GM18520 (cell line): ENCODE results near the gene DDAH2.

ENCODE experiments used
- ATAC-seq: cut with Tn5 transposase; IDR thresholded peaks from one replicate; pipeline ENCODE4 v1.9.1; 2021; ENCODE audit not compliant: unreplicated experiment

The DDAH2 gene

DNA sequence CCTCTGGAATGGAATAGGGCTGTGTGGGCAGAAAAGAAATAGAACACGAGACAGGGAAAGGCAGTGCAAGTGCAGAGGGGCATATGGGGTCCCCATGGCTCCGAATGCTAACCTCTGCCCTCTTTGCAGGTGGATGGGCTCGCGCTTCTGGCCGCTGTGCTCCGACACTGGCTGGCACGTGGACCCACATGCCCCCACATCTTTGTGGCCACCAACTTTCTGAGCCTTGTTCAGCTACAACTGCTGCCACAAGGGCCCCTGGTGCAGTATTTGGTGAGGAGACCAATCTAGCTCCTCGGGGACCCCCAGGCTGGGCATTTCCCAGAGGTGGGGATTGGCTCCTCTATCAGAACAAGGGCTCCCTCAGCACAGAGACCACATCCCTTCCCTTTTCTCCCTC is 32.2 kb upstream of the DDAH2 start:
- no peak for ATAC-seq

DNA sequence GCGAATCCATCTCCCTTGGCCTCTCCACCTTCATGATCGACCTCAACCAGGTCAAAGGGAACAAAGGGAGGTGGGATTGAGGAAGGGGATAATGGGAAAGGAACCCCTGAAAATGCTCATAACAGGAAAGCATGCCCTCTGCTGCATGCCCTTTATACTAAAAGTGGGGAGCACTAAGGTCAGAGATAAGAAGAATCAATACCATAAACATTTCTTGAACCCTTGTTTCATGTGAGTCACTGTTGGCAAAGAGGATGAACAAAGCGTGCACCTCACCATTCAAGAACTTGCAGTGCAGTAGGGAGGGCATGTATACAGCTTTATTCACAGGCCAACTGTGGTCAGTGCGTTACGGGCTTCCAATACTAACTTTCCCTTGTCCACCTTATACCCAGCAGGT is 31.7 kb upstream of the DDAH2 start:
- no peak for ATAC-seq

DNA sequence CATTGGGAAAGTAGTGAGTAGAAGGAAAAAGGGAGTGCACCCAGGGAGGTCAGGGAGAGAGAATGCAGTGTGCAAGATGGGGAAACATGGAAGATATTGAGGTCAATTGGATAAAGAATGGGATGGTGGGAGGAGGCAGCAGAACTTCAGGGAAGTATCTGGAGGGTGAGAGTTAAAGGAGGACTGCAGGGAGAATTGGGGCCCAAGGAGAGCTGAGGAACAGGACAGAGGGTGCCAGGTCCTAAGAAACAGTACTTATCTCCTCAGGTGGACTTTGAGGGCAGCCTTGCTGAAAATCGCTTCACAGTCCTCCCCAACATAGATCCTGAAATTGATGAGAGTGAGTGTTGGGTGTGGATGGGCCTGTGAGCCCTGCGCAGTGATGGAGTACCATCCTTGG is 29.2 kb upstream of the DDAH2 start:
- no peak for ATAC-seq

DNA sequence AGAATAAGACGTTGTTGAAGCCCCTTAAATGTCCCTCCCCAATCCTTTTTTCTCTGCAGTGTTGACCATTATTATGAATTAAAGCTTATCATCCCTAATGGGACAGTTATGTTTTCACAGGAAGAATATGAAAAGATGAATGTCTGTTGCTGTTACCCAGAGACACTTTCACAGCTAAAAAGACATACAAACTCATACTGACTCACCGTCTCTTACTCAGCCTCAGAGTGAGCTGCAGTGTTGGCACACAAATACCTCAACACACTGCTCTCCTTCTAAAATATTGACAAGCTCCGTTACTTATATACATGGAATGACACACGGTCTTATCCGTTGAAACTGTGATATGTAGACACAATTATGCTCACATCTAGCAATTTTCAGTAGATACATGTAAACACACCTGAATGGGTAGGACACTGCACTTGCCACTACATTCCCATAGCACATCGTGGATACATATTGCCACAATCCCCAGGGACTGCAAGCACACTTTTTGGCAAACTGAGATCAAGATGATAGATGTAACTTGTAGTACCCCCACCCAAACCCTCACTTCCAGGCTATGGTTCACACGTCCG is 23.7 kb upstream of the DDAH2 start:
- ATAC-seq: no peak

DNA sequence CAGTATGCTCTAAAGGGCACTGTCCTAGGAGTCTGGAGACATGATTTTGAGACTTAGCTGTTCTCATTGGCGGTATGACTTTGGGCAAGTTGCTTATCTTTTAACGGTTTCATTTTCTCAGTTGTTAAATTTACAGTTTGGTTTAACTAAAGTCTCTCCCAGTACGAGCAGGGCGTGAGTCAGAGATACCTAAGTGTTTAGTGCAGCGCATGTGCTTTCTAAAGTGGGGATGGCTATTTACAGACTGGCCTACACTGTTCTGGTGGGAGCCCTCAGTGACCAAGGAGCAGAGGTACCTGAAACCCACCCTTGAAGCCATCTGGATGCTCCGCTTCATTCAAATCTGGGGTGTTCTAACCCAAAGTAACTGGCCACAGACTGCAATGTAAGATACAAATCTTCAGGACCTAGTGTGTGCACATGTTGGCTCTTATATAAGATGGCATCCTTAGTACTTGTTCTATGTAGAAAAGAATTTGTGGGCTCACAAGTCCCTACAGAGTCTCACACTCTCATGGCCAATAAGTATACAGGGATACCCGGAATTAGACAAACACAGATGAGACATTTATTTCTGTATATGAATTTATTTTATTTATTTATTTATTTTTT is 21.4 kb upstream of the DDAH2 start:
- no peak for ATAC-seq

DNA sequence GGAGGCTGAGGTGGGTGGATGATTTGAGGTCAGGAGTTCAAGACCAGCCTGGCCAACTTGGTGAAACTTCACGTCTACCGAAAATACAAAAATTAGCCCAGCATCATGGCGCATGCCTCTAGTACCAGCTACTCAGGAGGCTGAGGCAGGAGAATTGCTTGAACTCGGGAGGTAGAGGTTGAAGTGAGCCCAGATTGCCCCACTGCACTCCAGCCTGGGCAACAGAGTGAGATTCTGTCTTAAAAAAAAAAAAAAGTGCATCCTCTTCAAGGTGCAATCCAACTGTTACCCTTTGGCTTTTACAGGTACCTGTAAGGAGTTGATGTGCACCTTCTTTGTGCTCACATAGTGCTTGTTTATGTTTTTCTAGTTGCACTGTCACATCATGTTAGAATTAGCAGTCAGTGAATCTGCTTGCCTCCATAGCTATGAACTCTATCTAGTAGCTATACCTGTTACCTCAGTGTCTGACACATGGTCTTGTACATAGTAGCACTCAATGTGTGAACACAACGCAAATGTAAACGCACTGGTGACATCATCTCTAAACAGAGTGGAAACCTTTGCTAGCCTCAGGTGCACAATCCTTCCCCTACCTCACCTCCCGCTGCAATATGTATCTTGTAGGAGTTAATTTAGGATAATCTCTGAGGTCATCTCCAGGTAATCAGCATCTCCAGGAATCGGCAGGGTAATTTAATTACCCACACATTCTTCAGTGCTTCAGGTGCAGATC is 20.4 kb upstream of the DDAH2 start:
- no peak for ATAC-seq

DNA sequence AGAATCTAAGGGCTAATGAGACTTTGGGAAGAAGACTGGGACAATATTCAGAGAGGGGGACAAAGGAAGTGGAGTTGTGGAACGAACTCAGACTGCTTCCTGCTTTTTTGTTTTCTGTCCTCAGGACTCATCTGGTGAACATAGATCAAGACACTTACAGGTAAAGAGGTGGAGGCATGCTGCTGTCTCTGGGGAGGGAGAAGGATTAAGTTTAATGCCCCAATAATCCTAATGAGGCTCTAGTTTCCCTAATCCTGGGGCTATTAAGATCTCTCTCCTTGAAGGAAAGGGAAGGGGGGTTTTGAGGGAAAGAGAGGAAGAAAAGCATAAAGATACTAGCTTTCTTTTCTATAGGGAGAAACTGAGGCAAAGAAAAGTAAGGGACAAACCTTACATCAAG is 15.3 kb upstream of the DDAH2 start:
- ATAC-seq: no peak

DNA sequence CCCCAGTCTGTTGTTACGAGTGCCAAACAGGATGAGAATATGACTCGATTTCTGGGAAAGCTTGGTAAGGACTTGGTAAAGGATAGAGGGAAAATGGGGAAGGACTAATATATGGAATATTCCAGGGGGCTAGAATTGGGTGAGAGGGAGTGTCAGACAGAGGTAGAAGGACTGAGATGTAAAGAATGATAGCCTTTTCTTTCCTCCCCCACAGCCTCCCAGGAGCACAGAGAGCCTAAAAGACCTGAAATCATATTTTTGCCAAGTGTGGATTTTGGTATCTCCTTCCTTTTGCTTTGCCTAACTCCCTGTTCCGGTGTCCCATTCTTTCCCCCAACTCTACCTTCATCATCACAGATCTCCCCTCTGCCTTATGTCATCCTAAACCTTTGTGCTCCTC is 13.8 kb upstream of the DDAH2 start:
- no peak for ATAC-seq

DNA sequence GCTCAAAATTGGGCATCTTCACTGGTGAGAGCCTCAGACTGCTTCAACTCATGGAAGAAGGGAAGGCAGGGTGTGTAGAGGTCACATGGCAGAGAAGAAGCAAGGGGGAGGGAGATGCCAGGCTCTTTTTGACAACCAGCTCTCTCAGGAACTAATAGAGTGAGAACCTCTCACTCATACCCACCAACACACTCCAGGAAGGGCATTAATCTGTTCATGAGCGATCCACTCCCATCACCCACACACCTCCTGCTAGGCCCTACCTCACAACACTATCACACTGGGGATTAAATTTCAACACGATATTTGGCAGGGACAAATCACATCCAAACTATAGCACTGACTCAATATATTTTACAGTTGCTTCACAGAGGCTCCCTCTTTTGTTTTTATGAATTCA is 12.7 kb upstream of the DDAH2 start:
- ATAC-seq: no peak

DNA sequence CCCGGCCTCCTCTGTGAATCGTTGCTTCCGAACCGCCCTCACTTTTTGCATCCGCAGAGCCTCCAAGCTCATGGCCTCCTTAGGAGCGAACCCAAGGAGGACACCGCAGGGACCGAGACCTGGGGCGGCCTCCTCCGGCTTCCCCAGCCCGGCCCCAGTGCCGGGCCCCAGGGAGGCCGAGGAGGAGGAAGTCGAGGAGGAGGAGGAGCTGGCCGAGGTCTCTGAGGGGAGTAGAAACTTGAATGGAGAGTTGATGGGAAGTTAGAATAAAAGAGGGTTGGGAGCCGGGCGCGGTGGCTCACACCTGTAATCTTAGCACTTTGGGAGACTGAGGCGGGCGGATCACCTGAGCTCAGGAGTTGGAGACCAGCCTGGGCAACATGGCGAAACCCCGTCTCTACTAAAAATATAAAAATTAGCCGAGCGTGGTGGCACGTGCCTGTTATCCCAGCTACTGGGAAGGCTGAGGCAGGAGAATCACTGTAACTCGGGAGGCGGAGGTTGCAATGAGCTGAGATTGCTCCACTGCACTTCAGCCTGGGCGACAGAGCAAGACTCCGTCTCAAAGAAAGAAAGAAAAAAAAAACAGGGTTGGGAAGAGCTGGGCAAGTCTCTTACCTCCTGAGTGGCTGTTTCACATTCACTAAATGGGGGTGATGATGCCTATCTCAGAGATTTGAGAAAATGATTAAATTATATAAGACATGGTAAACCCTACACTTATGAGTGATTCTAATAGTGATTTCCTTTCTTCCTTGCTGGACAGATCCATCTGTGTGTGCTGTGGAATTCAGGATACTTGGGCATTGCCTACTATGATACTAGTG is 11.5 kb upstream of the DDAH2 start:
- ATAC-seq: no peak

DNA sequence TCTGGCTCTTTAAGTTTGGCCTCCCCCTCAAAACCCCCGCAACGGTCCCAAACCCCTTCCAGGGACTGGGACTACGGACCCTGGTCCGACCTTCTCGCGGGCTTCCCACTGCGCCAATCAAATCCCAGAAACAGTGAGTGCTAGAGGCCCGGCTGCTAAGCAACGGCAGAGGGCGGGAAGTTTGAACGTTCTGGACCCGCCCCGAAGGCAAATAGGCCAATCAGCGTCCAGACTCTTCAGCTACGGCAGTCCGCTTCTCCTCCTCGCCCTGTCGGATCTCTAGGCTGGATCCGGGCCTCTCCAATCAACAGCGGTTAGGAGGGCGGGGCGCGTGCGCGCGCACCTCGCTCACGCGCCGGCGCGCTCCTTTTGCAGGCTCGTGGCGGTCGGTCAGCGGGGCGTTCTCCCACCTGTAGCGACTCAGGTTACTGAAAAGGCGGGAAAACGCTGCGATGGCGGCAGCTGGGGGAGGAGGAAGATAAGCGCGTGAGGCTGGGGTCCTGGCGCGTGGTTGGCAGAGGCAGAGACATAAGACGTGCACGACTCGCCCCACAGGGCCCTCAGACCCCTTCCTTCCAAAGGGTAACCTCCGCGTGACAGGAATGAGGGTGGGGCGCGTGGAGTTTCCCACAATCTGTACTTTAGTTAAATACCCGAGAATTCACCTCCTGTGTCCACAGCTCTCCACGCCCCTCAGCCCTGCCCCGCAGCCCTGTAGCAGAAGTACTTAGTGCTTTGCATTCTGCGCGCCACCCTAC is 10.7 kb upstream of the DDAH2 start, which contains the start of gene MSH5:
MSH5 (plus strand) TSS at position 367 of the 758 bp plus-strand sequence. CDS start 462 bp downstream, outside the sequence.
- ATAC-seq: peak; percentile 78

DNA sequence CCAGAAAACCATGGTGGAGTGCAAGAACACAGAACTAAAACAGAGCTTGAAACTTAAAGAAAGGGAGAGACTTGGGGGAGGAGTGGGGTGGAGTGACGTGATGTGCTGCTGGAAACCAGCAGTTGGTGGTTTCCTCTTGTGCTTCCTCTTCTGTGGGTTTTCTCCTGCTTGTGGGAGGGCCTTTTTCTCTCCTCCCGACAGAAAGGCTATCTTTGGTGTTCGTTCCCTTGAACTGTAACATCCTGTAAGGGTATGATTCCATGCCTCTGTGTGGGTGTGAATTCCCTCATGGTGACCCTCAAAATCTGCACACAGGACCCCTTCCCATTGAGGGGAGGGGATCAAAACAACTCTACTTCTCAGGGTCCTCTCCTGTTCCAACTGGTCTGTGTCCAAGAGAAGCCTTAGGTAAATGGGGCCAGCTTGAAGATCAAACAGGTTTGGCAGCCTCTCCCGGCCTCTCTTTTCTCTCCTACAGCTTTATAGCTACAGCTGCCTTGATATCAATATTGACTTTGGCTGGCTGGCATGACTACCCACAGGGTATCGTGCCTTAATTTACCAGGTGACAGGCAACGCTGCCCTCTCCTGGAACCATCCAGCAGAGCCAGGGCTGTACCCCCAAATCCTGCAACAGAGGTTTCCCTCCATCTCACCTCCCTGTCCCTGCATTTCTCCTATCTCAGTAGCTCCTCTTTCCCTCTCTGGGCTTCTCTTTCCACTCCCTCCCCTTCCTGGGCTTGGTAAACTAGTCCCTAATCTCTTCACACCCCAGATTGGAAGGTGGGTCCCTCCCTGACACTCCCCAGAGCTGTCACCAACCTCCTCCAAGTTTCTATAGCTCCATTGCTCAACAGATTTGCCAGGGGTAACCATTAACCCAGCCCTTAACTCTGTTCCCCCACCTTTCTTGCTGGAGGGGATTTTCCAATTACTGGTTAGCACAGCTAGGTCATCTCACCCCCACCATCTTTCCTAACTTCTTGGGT is 9.2 kb upstream of the DDAH2 start:
- no peak for ATAC-seq

DNA sequence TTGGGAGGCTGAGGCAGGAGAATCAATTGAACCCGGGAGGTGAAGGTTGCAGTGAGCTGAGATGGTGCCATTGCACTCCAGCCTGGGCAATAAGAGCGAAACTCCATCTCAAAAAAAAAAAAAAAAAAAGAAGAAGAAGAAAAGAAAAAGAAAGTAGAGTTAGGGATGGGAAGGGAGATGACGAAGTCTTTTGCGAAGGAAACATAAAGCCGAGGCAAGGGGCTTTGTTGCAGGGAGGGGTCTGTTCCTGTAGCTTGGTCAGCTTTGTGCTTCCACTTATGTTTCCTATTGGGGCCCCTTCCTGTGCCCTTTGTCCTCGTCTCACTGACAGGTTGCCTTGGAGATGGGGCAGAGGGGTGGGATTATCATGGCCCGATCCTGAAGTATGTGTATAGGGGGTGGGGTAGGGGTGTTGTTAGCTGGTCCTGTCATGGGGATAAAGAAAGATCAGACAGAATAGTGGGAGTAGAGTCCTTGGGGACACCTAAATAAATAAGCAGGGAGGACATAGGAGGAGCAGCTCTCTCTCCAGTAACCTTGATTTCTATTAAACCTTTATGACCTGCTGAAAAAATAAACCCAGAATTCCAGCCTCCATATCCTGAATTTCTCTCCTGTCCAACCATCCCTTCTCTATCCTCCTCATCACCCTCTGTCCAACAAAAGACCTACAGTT is 8.4 kb upstream of the DDAH2 start:
- no peak for ATAC-seq

DNA sequence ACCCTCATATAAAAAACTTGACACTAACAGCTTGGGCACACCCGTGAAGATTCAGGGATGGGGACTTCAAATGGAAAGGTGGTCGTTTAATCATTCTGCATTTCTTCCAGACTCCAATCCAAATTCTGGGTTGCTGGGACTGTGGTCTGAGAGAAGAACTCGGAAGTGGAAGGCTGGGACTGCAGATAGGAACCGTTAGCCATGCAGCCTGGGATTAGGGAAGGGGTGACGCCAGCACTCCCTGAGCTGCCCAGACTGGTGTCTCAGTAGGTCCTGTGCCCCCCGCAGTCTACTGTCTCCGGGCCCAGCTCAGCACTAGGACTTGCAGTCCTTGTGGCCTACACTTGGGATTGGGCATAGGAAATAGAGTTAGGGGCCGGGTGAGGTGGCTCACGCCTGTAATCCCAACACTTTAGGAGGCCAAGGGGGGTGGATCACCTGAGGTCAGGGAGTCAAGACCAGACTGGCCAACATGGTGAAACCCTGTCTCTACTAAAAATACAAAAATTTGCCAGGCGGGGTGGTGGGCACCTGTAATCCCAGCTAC is 7.7 kb upstream of the DDAH2 start:
- ATAC-seq: no peak

DNA sequence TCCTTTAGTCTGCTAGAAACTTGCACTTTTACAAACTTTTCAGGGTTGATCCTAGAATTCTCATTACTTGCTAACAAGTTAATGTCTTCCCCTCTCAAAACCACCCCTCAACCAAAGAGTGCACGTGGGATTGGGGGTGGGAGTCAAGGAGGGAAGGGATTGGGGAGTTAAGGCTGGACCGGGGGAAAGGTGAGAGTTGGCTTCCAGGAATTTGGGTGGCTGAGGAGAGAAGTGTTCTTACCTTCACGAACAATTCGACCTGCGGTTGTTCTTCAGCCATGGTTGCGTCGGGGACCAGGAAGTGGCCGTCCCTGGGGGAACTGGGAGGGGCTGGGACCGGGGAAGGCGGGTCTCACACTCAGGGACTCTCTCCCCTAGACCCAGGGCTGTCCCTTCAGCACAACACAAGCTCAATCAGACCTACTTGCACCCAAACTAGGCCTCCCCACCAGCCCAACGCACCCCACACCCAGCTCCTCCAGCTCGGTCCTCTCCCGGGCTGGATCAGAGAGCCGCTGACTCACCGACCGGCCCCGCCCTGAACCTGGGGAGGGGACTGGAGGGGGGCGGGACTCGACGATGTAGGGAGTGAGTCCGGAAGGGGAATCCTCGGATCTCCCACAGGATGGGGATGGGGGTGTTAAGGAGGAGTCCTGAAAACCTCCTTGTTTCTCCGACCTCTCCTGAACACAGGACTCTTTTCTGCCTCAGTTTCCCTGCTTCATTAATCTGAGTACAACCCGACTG is 7.1 kb upstream of the DDAH2 start, which contains the start of gene CLIC1:
CLIC1 (minus strand) TSS at position 510 of the 747 bp plus-strand sequence; CDS start at position 280, 230 bp downstream.
- ATAC-seq: no peak

DNA sequence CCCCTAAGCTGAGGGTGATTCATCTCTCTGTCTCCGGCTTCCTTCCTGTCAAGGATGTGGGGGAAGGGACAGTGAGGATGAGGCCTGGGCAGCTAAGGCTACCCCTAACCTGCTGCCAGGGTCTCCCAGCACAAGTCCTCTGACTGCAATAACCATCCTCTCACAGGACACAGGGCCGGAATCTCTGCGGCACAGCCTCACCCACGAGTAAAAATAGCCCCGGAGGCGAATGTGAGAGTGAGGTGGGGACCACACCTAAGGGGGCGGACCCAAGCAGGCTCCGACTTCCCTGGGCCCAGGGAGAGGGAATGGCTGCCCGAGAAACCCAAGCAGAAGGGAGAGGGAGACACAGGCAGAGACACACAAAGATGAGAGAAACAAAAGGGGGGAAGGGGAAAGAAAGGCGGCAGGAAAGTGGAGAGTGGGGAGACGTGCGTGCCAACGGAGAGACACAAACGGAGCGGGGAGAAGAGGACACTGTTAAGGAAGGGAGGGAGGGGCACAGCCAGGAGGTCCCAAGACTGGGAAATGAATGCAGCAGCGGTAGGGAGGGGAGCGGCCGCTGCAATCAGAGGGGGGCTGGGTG is 5.8 kb upstream of the DDAH2 start:
- ATAC-seq: peak; percentile 25

DNA sequence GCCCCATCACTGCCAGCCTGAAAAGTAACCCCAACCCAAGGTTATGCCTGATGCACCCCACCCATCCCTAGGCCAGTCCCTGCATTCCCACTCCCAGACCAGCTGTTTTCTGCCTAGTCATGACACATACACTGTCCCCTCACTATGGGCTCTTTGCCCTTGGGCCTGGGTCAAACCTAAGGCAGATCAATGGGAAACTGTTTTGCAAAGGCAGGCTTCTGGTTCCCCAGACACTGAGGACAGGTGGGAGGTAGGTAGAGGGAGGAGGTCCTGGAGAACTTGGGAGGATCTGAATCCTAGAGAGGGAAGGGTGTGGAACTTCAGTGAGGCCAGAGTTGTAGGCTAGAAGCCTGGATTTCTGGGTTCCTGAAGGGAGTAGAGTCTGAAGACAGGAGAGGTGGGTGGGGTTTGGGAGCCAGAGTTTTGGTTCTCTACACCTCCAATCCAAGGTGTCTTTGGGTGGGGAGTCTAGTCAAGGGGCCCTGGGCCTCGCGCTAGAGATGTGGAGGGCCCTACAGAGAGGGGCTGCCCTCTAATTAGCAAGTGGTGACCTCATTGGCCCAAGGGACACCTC is 5.2 kb upstream of the DDAH2 start:
- no peak for ATAC-seq
